Spleen (tissue), 7 donors: Measurements from ENCODE around the gene NRDE2.

Source experiments
- CTCF ChIP-seq, 11 experiments: fragments of 200-600 bp in 7 of 11; fragments of 450-650 bp in 4 of 11; sonication (generic) in 4 of 11; IDR thresholded peaks in 8 of 11; conservative IDR thresholded peaks in 3 of 11; 1 replicate in 7 of 11; 2 replicates in 4 of 11; pipeline versions ENCODE4 v1.4.0 to v1.8.0; 2016 to 2021; ENCODE audit warnings: antibody characterized with exemption in 11 of 11, inconsistent platforms in 4 of 11, mild to moderate bottlenecking in 1 of 11
- POLR2A ChIP-seq, 3 donors: fragments of 450-650 bp; IDR thresholded peaks; one replicate each; pipeline ENCODE4 v1.5.1; 2017; ENCODE audit warnings: antibody characterized with exemption in 3 of 3, mild to moderate bottlenecking in 1 of 3
- donor health status: DM: no; HTN: no; CAD: no; lungs with moderate emphysema.
- donor health status: DM: no; HTN: no; CAD: no.
- donor health status: DM: no; HTN: no; CAD: no.

GRCh38 chr14:90293766-90294730, 37.7 kb downstream of the NRDE2 start:
- TF ChIP-seq POLR2A (IDR thresholded peaks at IDR 0.05) (no peak), CTCF (IDR thresholded peaks at IDR 0.05 in 8 of 11, conservative IDR thresholded peaks at IDR 0.05 in 3 of 11) (no peak)
